ENCODE data around the gene BICC1.

- TF ChIP-seq CTCF (IDR thresholded peaks at IDR 0.05) (no peak), POLR2A (IDR thresholded peaks at IDR 0.05) (no peak)
Measured at GRCh38 chr10:58502956-58503355, 9.7 kb upstream of the BICC1 start.
